ENCODE data around the gene LMO2. TPM values are rescaled to one million over a fixed set of nuclear protein-coding genes. Genes with fewer than 3 reads are reported as not detected.
"Not testable (repeated sequence)": the region's sequence is repeated elsewhere in the genome, so short reads cannot be mapped to it uniquely, and the experiment has no call there.

LMO2 gene
- total RNA-seq, 2 donors from 2014 or later: not detected

- H3K4me3 Mint-ChIP-seq: no peak overlapping the region
- ATAC-seq (no peak), DNase-seq (ENCODE audit: low spot score) (no peak)
- H3K27ac Mint-ChIP-seq: no peak overlapping the region
- H3K4me1 Mint-ChIP-seq (ENCODE audit: low read depth in 2 of 2): peaks cover 5 to 20% of the 10 kb centered on the region in 2 donors
- H3K27me3 Mint-ChIP-seq: peaks cover 24 to 28% of the 10 kb centered on the region in 2 donors
- peaks cover 4% of the 10 kb centered on the region for H3K36me3 Mint-ChIP-seq
- peaks cover 6% of the 10 kb centered on the region for H3K9me3 Mint-ChIP-seq
Measured at GRCh38 chr11:33926671-33927552, 35.0 kb upstream of the LMO2 start.

GRCh38 chr11:33924341-33924740 is 32.5 kb upstream of the LMO2 start:
- Mint-ChIP-seq H3K36me3 (no peaks in the 10 kb centered on the region), H3K27me3 (peaks cover 35 to 42% of the 10 kb centered on the region in 2 donors), H3K4me1 (ENCODE audit: low read depth in 2 of 2) (peaks cover 6 to 7% of the 10 kb centered on the region in 2 donors), H3K9me3 (no peaks in the 10 kb centered on the region), H3K27ac (no peak overlapping the region), H3K4me3 (no peak overlapping the region)
- DNase-seq (ENCODE audit: low spot score): no peak
- ATAC-seq: no peak

- Mint-ChIP-seq H3K36me3 (no peaks in the 10 kb centered on the region), H3K9me3 (no peaks in the 10 kb centered on the region), H3K27me3 (peaks cover 35 to 42% of the 10 kb centered on the region in 2 donors), H3K27ac (no peak overlapping the region), H3K4me3 (no peak overlapping the region), H3K4me1 (ENCODE audit: low read depth in 2 of 2) (peaks cover 6 to 7% of the 10 kb centered on the region in 2 donors)
- no peak for ATAC-seq
- DNase-seq (ENCODE audit: low spot score): no peak
Measured at GRCh38 chr11:33923626-33924025, 31.8 kb upstream of the LMO2 start.

- Mint-ChIP-seq H3K4me3 (no peak overlapping the region), H3K27ac (no peak overlapping the region), H3K4me1 (ENCODE audit: low read depth in 2 of 2) (peaks cover 6 to 7% of the 10 kb centered on the region in 2 donors), H3K9me3 (no peaks in the 10 kb centered on the region), H3K27me3 (peaks cover 33 to 50% of the 10 kb centered on the region in 2 donors), H3K36me3 (no peaks in the 10 kb centered on the region)
- DNase-seq (ENCODE audit: low spot score) (no peak), ATAC-seq (peak in 1 of 2 donors; percentile 44)
Measured at GRCh38 chr11:33920838-33921613, 29.1 kb upstream of the LMO2 start.

GRCh38 chr11:33919645-33920044 is 27.8 kb upstream of the LMO2 start:
- Mint-ChIP-seq H3K27ac (no peak overlapping the region), H3K4me1 (ENCODE audit: low read depth in 2 of 2) (peaks cover 6 to 7% of the 10 kb centered on the region in 2 donors), H3K27me3 (peaks cover 35 to 54% of the 10 kb centered on the region in 2 donors), H3K36me3 (no peaks in the 10 kb centered on the region), H3K9me3 (no peaks in the 10 kb centered on the region), H3K4me3 (no peak overlapping the region)
- ATAC-seq: no peak
- DNase-seq (ENCODE audit: low spot score): no peak

GRCh38 chr11:33917402-33917801 is 25.5 kb upstream of the LMO2 start:
- H3K4me1 Mint-ChIP-seq (ENCODE audit: low read depth in 2 of 2): peaks cover 12% of the 10 kb centered on the region in 2 donors
- ATAC-seq; H3K36me3 Mint-ChIP-seq; H3K9me3 Mint-ChIP-seq; H3K27ac Mint-ChIP-seq; DNase-seq (ENCODE audit: low spot score); H3K4me3 Mint-ChIP-seq: not testable (repeated sequence)
- H3K27me3 Mint-ChIP-seq: peaks cover 34 to 45% of the 10 kb centered on the region in 2 donors

- H3K4me1 Mint-ChIP-seq (ENCODE audit: low read depth in 2 of 2): peaks cover 13 to 15% of the 10 kb centered on the region in 2 donors
Measured at GRCh38 chr11:33916736-33917135, 24.9 kb upstream of the LMO2 start.

GRCh38 chr11:33915526-33915925 is 23.6 kb upstream of the LMO2 start:
- Mint-ChIP-seq H3K27me3 (peaks cover 36 to 53% of the 10 kb centered on the region in 2 donors), H3K4me3 (no peak overlapping the region), H3K9me3 (peaks cover 3% of the 10 kb centered on the region), H3K4me1 (ENCODE audit: low read depth in 2 of 2) (peaks cover 5 to 11% of the 10 kb centered on the region in 2 donors), H3K27ac (no peak overlapping the region), H3K36me3 (no peaks in the 10 kb centered on the region)
- ATAC-seq (no peak), DNase-seq (ENCODE audit: low spot score) (no peak)

More at GRCh38 chr11:33916736-33917135, 24.9 kb upstream of the LMO2 start:
- Mint-ChIP-seq H3K27ac (no peak overlapping the region), H3K27me3 (peaks cover 32 to 45% of the 10 kb centered on the region in 2 donors), H3K9me3 (peaks cover 3% of the 10 kb centered on the region), H3K36me3 (no peaks in the 10 kb centered on the region), H3K4me3 (no peak overlapping the region)
- ATAC-seq: no peak
- DNase-seq (ENCODE audit: low spot score): no peak

GRCh38 chr11:33913991-33914390 is 22.1 kb upstream of the LMO2 start:
- H3K4me3 Mint-ChIP-seq: no peak overlapping the region
- peaks cover 5 to 11% of the 10 kb centered on the region in 2 donors for H3K4me1 Mint-ChIP-seq (ENCODE audit: low read depth in 2 of 2)
- DNase-seq (ENCODE audit: low spot score): no peak
- H3K27ac Mint-ChIP-seq: no peak overlapping the region
- H3K9me3 Mint-ChIP-seq: peaks cover 3% of the 10 kb centered on the region
- ATAC-seq: no peak
- no peaks in the 10 kb centered on the region for H3K36me3 Mint-ChIP-seq
- H3K27me3 Mint-ChIP-seq: peaks cover 36 to 58% of the 10 kb centered on the region in 2 donors

- Mint-ChIP-seq H3K36me3 (no peaks in the 10 kb centered on the region), H3K4me1 (ENCODE audit: low read depth in 2 of 2) (peaks cover 5 to 11% of the 10 kb centered on the region in 2 donors), H3K4me3 (no peak overlapping the region), H3K27ac (peak overlapping the region in 1 of 2 donors; percentile 37), H3K9me3 (peaks cover 3% of the 10 kb centered on the region), H3K27me3 (peaks cover 38 to 59% of the 10 kb centered on the region in 2 donors)
- ATAC-seq: peak; percentile 84 to 93
- no peak for DNase-seq (ENCODE audit: low spot score)
Measured at GRCh38 chr11:33912405-33913361, 20.8 kb upstream of the LMO2 start.

GRCh38 chr11:33910958-33911339 is 19.1 kb upstream of the LMO2 start:
- H3K27ac Mint-ChIP-seq: no peak overlapping the region
- H3K4me3 Mint-ChIP-seq: no peak overlapping the region
- H3K4me1 Mint-ChIP-seq (ENCODE audit: low read depth in 2 of 2): peaks cover 10 to 14% of the 10 kb centered on the region in 2 donors
- no peak for ATAC-seq
- H3K9me3 Mint-ChIP-seq: peaks cover 3% of the 10 kb centered on the region
- H3K36me3 Mint-ChIP-seq: no peaks in the 10 kb centered on the region
- no peak for DNase-seq (ENCODE audit: low spot score)
- H3K27me3 Mint-ChIP-seq: peaks cover 43 to 56% of the 10 kb centered on the region in 2 donors

GRCh38 chr11:33910296-33910957 is 18.6 kb upstream of the LMO2 start:
- Mint-ChIP-seq H3K4me3 (no peak overlapping the region), H3K9me3 (peaks cover 3% of the 10 kb centered on the region), H3K4me1 (ENCODE audit: low read depth in 2 of 2) (peaks cover 10 to 14% of the 10 kb centered on the region in 2 donors), H3K36me3 (no peaks in the 10 kb centered on the region), H3K27me3 (peaks cover 43 to 51% of the 10 kb centered on the region in 2 donors), H3K27ac (no peak overlapping the region)
- DNase-seq (ENCODE audit: low spot score) (no peak), ATAC-seq (no peak)

Measured in natural killer cell treated with Interleukin-12 subunit alpha and Interleukin-12 subunit beta and Interleukin-15 and Interleukin-18, amount 100 ng/mL, for 72 hours (primary cell).